EL (cell line): ENCODE results near the gene TADA3.

Experiments
- DNase-seq: peaks from one replicate; pipeline ENCODE4 v3.0.0-alpha.2; 2016

TADA3 gene

GRCh38 chr3:9754678-9755077, 37.6 kb downstream of the TADA3 start:
- no peak for DNase-seq

- DNase-seq, result no peak
These were observed 41.5 kb downstream of the TADA3 start for GRCh38 chr3:9750556-9751411.

GRCh38 chr3:9749645-9750555, 42.4 kb downstream of the TADA3 start, which contains the start of gene OGG1:
Gene OGG1 (plus strand): TSS chr3:9749952. CDS start chr3:9750287, 335 bp downstream.
- peak; percentile 99 for DNase-seq

GRCh38 chr3:9749296-9749644, 43.0 kb downstream of the TADA3 start:
- DNase-seq, result no peak

- no peak for DNase-seq
These were observed 44.2 kb downstream of the TADA3 start for GRCh38 chr3:9748031-9748430.

GRCh38 chr3:9747267-9747666, 45.0 kb downstream of the TADA3 start:
- peak; percentile 54 for DNase-seq

GRCh38 chr3:9746330-9746729, 45.9 kb downstream of the TADA3 start:
- peak; percentile 84 for DNase-seq

- DNase-seq, result no peak
These were observed 46.8 kb downstream of the TADA3 start for GRCh38 chr3:9745521-9745920.

GRCh38 chr3:9744162-9744561, 48.1 kb downstream of the TADA3 start:
- DNase-seq, result no peak

- DNase-seq, result no peak
These were observed 48.7 kb downstream of the TADA3 start for GRCh38 chr3:9743548-9743947.

- no peak for DNase-seq
These were observed 49.7 kb downstream of the TADA3 start for GRCh38 chr3:9742560-9742959.

- no peak for DNase-seq
These were observed 53.1 kb downstream of the TADA3 start for GRCh38 chr3:9739181-9739580.

- DNase-seq, result no peak
These were observed 55.4 kb downstream of the TADA3 start for GRCh38 chr3:9736831-9737230.

- DNase-seq, result peak; percentile 63
These were observed 59.5 kb downstream of the TADA3 start for GRCh38 chr3:9732740-9733115.

- peak; percentile 22 for DNase-seq
These were observed 60.1 kb downstream of the TADA3 start for GRCh38 chr3:9732080-9732739.

- DNase-seq, result peak; percentile 99
These were observed 60.8 kb downstream of the TADA3 start, which contains the start of gene BRPF1 for GRCh38 chr3:9731206-9732079. Gene BRPF1 (plus strand): TSS chr3:9731735. CDS start chr3:9734141, 2,406 bp downstream.

GRCh38 chr3:9730657-9731205, 61.5 kb downstream of the TADA3 start:
- no peak for DNase-seq
